OCI-LY7 (cell line): Measurements from ENCODE around the gene FNDC3B. TPM values are rescaled to one million over a fixed set of nuclear protein-coding genes. Genes with fewer than 3 reads are reported as not detected.

Experiments used
- BruUV-seq: library from RNA; stranded (reverse); fragments of 400-500 nt; replicated peaks from 2 replicates; lab custom pipeline; 2021; lab: Mats Ljungman, UMichigan
- CTCF ChIA-PET: fragments of 300-600 bp; sonication (Branson Sonifier 250); formaldehyde crosslinking; loops from one replicate; lab custom pipeline; 2022; ENCODE audit warnings: antibody characterized with exemption; ENCODE audit not compliant: unreplicated experiment; lab: Charles Lee
- POLR2A ChIA-PET: fragments of 300-600 bp; sonication (Branson Sonifier 250); formaldehyde crosslinking; loops from one replicate; lab custom pipeline; 2022; ENCODE audit warnings: antibody characterized with exemption; lab: Charles Lee
- DNase-seq: peaks from one replicate; pipeline ENCODE4 v3.0.0-alpha.2; 2015; ENCODE audit warnings: low spot score
- H2AFZ ChIP-seq: fragments of 200-600 bp; sonication (generic), shearing (Covaris generic); 2 replicates; pipeline ENCODE4 v1.6.1; 2014; ENCODE audit warnings: mild to moderate bottlenecking, antibody characterized with exemption, low read length, moderate library complexity
- H3K27ac ChIP-seq: fragments of 200-600 bp; sonication (generic); 2 replicates; pipeline ENCODE4 v1.5.1; 2014; ENCODE audit warnings: mixed run types, low read depth, mild to moderate bottlenecking, moderate library complexity, low read length, inconsistent platforms; ENCODE audit not compliant: poor library complexity, severe bottlenecking
- H3K36me3 ChIP-seq: fragments of 200-600 bp; sonication (generic); 2 replicates; pipeline ENCODE4 v1.6.1; 2014; ENCODE audit warnings: mild to moderate bottlenecking, antibody characterized with exemption, low read length, moderate library complexity, mixed read lengths; ENCODE audit not compliant: insufficient read depth
- H3K4me1 ChIP-seq: fragments of 200-600 bp; sonication (generic); 2 replicates; pipeline ENCODE4 v1.5.1; 2014; ENCODE audit warnings: mild to moderate bottlenecking, low read length; ENCODE audit not compliant: insufficient read depth, poor library complexity, severe bottlenecking
- H3K4me2 ChIP-seq: fragments of 200-600 bp; sonication (generic); 2 replicates; pipeline ENCODE4 v1.6.1; 2014; ENCODE audit warnings: mild to moderate bottlenecking, low read length
- H3K4me3 ChIP-seq: fragments of 200-600 bp; sonication (generic); 2 replicates; pipeline ENCODE4 v1.5.1; 2014; ENCODE audit warnings: mild to moderate bottlenecking, low read depth, low read length; ENCODE audit not compliant: poor library complexity, severe bottlenecking
- H3K79me2 ChIP-seq: fragments of 200-600 bp; sonication (generic); 2 replicates; pipeline ENCODE4 v1.6.1; 2016; ENCODE audit warnings: low read depth, mild to moderate bottlenecking, low read length, moderate library complexity, mixed read lengths; ENCODE audit not compliant: insufficient read depth
- H3K9me2 ChIP-seq: fragments of 200-600 bp; sonication (generic); 2 replicates; pipeline ENCODE4 v1.6.1; 2016; ENCODE audit warnings: mild to moderate bottlenecking, low read length, mixed read lengths; ENCODE audit not compliant: insufficient read depth
- H3K9me3 ChIP-seq: fragments of 200-600 bp; sonication (generic); 2 replicates; pipeline ENCODE4 v1.6.1; 2014; ENCODE audit warnings: mild to moderate bottlenecking, mixed run types, low read length, mixed read lengths
- H4K20me1 ChIP-seq: fragments of 200-600 bp; sonication (generic); 2 replicates; pipeline ENCODE4 v1.6.1; 2014; ENCODE audit warnings: mild to moderate bottlenecking, antibody characterized with exemption, low read length, moderate library complexity, mixed read lengths; ENCODE audit not compliant: insufficient read depth
- CTCF ChIP-seq: fragments of 200-600 bp; sonication (generic); conservative IDR thresholded peaks from 2 replicates; pipeline ENCODE4 v1.5.1; 2014; ENCODE audit warnings: mild to moderate bottlenecking, antibody characterized with exemption, low read length, moderate library complexity, mixed read lengths
- EZH2phosphoT487 ChIP-seq: fragments of 200-600 bp; sonication (generic); IDR thresholded peaks from 2 replicates; pipeline ENCODE4 v1.6.1; 2018; ENCODE audit warnings: low read depth, borderline replicate concordance, mild to moderate bottlenecking, mixed run types, antibody characterized with exemption, low read length, moderate library complexity, mixed read lengths
- intact Hi-C: fragments of 100-400 bp; cut with micrococcal nuclease; formaldehyde crosslinking; loops from one replicate; pipeline ENCODE4 v1.10.0; 2022; ENCODE audit not compliant: unreplicated experiment
- total RNA-seq, 2 experiments: library from RNA; depleted of rRNA in 1 of 2; stranded (reverse); fragments of >200 nt in 1 of 2; shearing (Covaris generic) in 1 of 2; gene quantifications; 2 replicates each; pipeline ENCODE4 v1.2.3, GENCODE V29; 2014 to 2022

FNDC3B gene
- total RNA-seq, 2 experiments from 2014 or later: 23.3 to 28.5 TPM

GRCh38 chr3:172219750-172220149 lies 180.4 kb downstream of the FNDC3B start:
- Histone ChIP-seq H3K4me2 (no peak overlapping the region), H3K4me1 (no peaks in the 10 kb centered on the region), H3K27ac (no peak overlapping the region), H4K20me1 (no peaks in the 10 kb centered on the region), H3K9me3 (no peaks in the 10 kb centered on the region), H3K4me3 (no peak overlapping the region), H3K36me3 (no peaks in the 10 kb centered on the region), H2AFZ (no peak overlapping the region), H3K79me2 (no peaks in the 10 kb centered on the region), H3K9me2 (no peaks in the 10 kb centered on the region)
- BruUV-seq: no TSS peak
- ChIA-PET POLR2A (interaction anchor here (0.6 to 1.5 kb wide), 5 partner anchors 11 to 325 kb away, joined by 3 to 4 read pairs (median 3); no protein-coding TSS in a partner anchor), CTCF (no interaction called here)
- TF ChIP-seq EZH2phosphoT487: no peak
- TF ChIP-seq CTCF: no peak
- intact Hi-C loops: no loop called here
- no peak for DNase-seq

GRCh38 chr3:172221547-172221946 lies 182.2 kb downstream of the FNDC3B start:
- Histone ChIP-seq H3K4me1 (no peaks in the 10 kb centered on the region), H3K9me3 (no peaks in the 10 kb centered on the region), H2AFZ (no peak overlapping the region), H3K4me3 (no peak overlapping the region), H3K9me2 (no peaks in the 10 kb centered on the region), H3K27ac (no peak overlapping the region), H3K4me2 (no peak overlapping the region), H3K36me3 (no peaks in the 10 kb centered on the region), H3K79me2 (no peaks in the 10 kb centered on the region), H4K20me1 (no peaks in the 10 kb centered on the region)
- TF ChIP-seq CTCF (no peak), EZH2phosphoT487 (no peak)
- DNase-seq: no peak
- intact Hi-C loops: no loop called here
- POLR2A ChIA-PET: interaction anchor here (0.6 to 1.8 kb wide), 6 partner anchors 24 to 329 kb away, joined by 3 to 6 read pairs (median 4); no protein-coding TSS in a partner anchor
- no TSS peak for BruUV-seq
- CTCF ChIA-PET: no interaction called here

- no TSS peak for BruUV-seq
- H3K4me1 ChIP-seq: no peaks in the 10 kb centered on the region
- H3K4me2 ChIP-seq: no peak overlapping the region
- TF ChIP-seq CTCF (no peak), EZH2phosphoT487 (no peak)
- no peak overlapping the region for H3K4me3 ChIP-seq
- no peak overlapping the region for H3K27ac ChIP-seq
- H3K9me3 ChIP-seq: no peaks in the 10 kb centered on the region
- no peaks in the 10 kb centered on the region for H3K36me3 ChIP-seq
- H4K20me1 ChIP-seq: no peaks in the 10 kb centered on the region
- H2AFZ ChIP-seq: no peak overlapping the region
- DNase-seq: no peak
- ChIA-PET POLR2A (interaction anchor here (0.8 to 1.8 kb wide), 5 partner anchors 9 to 516 kb away, joined by 3 to 6 read pairs (median 3); no protein-coding TSS in a partner anchor), CTCF (no interaction called here)
- H3K9me2 ChIP-seq: no peaks in the 10 kb centered on the region
- intact Hi-C loops: no loop called here
- no peaks in the 10 kb centered on the region for H3K79me2 ChIP-seq
Measured at GRCh38 chr3:172222478-172223071, 183.2 kb downstream of the FNDC3B start.
